GM21515 (cell line): ENCODE results near the gene MLIP.

ENCODE experiments used
- ATAC-seq: cut with Tn5 transposase; IDR thresholded peaks from one replicate; pipeline ENCODE4 v1.9.1; 2021; ENCODE audit not compliant: unreplicated experiment

MLIP gene

DNA sequence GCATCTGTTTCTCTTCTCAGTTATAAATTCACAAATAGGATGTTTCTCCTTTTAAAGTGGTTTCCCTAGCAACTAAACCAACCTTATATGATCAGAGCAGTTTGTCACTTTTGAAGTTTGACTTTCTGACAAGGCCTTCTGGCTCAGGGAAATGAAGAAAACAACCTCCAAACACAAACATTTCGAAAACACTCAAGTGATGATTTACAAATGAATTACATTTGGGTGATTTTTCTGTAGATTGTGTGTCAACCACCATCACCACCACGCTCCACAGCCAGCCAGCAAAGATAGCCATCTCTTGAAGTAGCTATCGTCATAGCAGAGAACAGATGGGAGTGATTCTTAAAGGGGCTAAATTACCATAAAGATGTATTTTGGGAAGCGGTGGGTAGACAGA is 16.5 kb upstream of the MLIP start:
- ATAC-seq = no peak

DNA sequence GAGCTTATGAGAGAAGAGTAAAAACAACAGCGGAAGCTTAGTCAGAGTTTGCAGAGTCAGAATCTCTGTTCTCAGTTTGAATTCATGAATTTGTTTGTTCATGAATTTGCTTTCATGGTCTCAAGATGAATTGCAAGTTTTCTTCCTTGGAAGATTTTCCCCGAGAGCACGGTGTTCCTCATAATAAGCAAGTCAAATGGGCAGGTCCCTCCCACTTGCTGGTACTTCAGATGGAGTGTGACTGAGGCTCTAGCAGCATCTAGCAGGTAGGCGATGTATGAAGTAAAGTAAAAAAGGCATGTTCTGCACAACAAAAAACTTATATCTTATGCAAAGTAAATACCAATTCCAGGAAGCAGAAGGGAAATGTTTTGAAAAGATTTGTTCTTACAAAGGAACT is 15.5 kb upstream of the MLIP start:
- no peak for ATAC-seq

DNA sequence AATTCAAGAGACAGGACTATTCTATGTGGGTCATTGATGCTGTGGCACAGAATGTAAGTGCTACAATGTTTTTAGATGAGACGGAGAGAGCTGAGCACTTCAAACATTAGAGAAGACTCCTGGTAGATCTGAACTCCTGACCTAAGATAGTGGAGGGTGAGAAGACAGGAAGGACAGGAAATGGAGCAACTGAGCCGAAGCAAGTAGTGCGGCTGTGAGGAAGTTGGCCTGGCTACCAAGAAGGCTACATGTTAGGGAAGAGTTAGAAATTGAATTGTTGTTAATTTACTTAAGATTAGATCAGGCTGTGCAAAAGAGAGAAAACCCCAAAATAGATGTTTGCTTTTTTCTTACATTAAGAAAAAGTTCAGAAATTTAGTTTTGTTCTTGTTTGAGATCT is 14.4 kb upstream of the MLIP start:
- no peak for ATAC-seq

DNA sequence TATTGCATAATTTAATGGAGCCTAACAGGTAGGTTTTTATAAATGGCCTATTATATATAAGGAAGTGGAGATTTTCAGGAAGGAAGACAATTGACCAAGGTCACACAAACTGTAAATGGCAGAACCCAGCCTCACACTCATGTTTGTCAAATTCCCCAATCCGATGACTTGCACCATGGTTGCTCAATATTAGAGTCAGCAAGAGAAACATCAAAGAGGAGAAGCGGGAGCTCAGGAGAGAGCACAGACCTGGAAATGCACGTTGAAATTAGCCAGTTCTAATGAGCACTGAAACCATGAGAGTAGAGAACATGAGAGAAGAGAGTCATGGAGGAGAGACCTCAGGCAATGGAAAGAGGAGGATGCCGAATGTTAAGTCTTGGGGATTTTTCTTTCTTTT is 13.5 kb upstream of the MLIP start:
- ATAC-seq = no peak

DNA sequence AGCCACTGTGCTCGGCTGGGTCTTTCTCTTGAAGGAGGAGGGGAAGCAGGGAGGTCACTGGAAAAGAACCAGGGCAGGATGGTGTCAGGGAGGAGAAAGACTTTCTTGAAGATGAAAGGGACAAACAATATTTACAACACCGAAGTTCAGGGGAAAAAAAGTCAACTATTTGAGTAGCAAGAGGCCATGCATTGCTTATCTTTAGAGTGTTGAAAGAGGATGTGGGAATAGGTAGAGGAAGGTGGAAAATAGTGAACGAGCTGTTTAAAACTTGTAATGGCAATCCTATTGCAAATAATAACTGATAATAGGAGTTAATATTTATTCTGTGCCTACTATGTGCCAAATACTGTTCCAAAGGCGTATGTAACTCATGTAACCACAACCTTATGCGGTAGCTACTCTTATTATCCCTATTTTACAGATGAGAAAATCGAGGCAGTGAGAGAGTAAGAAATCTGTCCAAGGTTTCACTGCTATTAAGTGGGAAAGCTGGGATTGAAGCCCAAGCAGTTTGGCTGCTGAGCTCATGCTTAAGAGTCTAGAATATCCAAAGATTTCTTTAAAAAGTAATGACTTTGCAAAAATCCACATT is 12.7 kb upstream of the MLIP start:
- ATAC-seq = no peak

DNA sequence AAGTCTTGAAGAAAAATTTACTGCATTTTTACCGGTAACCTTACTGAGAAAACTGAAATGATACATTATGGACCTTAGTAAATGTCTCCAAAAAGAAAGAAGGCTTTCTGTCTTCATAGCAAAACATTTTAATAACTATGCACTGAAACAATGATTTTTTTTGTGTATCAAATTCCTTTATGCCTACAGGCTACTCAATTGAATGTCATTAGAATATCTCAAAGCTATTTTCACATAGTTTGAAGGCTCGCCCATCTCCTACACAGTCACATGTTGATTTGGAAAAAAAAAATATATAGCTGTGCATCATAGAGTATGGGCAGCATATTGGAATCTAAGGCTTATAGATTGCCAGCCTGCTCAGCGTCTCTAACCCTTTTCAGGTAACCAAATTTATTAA is 12.0 kb upstream of the MLIP start:
- ATAC-seq = no peak

DNA sequence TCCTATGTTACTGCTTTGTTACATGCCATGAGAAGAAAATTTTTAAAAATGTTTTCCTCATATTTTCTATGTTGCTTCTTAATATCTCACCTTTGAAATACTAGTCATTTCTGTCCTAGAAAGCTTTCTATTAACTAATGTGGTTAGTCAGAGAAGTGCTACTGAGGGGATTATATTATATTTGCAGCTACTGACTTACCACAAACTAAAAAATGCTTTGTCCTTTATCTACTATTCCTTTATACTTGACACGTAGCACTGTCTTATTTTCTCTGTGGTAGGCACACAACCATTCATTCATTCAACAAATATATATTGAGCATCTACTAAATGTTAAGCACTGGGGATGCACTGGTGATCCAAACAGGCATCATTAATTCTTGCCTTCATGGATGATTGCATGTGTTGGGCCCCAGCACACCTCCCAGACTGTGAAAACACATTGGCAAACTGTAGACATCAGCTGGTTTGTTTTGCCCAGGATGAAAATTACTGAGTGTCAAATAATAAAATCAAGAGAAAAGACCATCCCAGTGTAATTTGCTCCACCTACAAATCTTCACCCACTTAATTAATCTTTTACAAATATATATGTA is 10.7 kb upstream of the MLIP start:
- ATAC-seq = no peak

DNA sequence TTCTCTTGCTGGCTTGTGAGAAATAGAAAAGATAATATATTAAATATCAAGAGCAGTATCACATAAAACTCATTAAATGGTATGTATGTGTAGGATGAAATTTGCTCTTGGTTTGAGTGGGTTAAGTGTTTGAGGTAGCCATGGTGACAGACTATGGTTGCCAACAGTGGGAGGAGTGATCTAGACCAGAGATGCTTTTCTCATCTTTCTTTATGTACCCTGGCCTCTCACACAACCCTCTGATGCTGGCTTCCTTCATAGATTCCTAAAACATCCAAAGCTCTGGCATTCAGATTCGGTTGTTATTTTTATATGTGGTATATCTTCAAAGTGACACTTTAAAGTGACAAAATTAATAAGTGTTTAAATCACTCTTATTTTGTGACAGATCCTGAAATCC is 9.0 kb upstream of the MLIP start:
- no peak for ATAC-seq

DNA sequence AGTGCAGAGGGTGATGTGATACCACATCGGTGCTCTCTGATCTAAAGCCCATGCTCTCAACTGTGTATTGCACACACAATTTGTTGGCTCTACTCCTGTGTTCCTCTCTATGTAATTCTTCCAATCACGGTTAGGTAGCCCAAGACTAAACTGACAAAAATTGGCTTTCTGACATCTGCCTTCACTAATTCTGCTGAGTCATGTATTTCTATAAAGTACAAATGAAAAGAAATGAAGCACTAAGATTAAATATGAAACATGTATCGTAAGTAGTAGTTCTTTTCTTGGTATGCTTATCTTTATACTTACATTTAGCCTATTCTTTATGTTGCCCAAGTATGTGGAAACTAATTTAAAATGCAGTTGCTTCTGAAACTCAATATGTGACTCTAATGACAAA is 7.7 kb upstream of the MLIP start:
- no peak for ATAC-seq

DNA sequence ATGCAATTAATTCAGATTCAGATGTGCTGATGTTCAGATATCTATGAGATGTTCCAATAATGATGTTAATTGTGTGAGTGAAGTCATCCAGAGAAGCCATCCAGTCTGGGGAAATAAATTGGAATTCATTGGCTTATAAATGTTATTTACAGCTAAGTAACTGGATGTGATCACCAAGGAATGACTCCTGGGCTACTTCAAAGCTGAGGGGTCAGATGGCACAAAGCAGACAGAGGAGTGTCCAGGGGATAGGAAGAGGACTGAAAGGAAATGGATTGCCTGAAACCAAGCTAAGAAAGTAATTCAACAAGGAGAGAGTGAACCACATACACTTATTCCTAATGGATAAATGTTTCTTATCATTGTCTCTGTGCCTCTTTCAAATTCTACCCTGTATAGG is 4.5 kb upstream of the MLIP start:
- no peak for ATAC-seq

DNA sequence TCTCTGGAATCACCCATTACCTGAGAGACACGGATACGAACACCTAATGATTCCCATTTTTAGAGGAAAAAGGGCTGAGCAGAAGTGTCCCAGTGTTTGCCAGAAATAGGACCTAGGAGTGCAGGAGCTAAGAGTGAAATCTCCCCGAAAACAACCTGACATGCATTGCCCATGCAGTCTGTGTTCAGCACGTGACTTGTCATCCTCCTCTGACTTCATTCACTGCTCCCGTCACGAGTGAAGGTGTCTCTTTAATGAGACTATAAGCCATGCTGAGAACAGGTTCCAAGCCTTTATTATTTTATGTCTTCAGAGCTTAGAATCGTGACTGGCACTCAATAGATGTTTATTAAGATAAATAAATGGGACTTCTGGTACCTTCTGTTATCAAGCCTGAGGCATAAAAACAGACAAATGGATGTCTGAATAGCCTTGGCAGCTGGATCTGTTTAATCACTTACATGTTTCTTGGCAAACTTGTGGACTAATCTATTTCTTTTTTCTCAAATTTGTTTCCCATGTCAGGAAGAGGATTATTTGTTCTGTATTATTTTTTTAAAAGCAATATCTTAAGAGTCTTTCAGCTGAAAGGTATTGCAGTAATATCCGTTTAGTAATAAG is 3.7 kb upstream of the MLIP start:
- no peak for ATAC-seq

DNA sequence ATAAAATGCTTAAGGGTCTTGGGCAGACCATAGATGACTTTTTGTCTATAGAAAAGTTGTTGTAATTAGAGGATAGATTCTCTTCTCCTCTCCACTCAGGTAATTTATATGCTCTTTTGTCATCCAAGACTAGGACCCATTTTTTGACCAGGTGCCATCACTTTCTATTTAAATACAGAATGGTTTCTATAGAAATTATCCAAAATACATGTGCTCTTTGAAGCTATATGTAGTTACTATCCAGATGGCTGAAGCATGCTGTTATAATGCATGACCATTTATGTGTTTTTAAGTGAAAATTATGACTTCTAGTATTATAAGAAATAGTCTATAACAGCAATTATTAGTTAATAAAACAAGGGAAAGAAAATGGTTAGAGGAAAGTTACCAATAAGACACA is 3.0 kb upstream of the MLIP start:
- ATAC-seq = no peak

DNA sequence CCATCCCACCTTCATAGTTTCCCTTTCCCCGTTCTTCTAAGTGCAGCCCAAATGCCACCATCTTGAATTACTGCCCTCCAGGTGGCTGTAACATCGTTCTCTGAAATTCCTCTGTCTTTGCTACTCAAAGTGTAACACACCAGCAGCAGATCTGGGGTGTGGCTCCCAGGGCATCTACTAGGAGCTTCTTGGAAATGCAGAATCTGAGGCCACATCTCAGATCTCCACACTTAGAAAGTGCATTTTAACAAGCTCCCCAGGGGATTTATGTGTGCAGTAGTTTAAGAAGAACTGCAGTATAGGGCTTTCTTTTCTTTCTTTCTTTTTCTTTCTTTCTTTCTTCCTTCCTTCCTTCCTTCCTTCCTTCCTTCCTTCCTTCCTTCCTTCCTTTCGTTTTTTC is 1.7 kb upstream of the MLIP start:
- no peak for ATAC-seq

DNA sequence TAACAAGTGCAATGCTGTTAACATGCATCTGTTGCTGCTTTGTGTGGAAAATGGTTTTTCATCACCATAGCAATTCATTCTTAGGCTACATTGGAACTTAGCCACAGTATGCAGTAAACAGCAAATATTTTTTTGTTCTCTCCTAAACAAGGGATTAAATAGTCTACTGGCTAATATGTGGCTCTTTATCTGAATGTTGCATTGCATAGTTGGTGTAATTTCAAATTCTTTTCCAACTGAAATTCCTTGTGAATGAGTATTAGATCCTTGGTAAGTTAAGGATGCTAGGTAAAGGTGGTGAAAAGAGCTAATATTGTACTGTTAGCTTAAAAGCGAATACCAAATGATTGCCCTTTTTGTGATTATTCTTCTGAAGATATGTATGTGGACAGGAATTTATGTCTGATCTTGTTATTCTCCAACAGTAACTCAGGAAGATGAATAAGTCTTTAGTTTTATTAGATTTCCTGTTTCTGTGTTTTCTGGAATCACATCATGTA is 958 bp downstream of the MLIP start:
- ATAC-seq = no peak

DNA sequence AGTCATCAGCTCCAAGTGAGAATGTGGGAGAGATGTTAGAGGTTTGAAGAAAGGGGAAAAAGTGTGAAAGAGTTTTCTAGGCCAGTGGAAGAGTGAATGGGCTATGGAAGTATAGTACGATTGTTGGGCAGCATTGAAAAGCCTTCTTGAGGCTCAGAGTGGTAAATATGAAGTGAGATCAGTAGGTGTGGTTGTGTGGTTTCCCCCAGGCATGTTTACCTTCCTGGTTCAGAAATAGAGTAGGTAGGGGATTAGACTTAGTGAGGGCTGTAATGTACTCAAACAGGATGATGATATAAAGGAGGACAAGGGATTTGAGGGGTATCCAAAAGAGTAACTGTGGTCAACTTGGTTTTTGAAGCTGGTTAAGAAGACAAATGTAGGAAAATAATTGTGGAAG is 3.7 kb downstream of the MLIP start:
- ATAC-seq = no peak

DNA sequence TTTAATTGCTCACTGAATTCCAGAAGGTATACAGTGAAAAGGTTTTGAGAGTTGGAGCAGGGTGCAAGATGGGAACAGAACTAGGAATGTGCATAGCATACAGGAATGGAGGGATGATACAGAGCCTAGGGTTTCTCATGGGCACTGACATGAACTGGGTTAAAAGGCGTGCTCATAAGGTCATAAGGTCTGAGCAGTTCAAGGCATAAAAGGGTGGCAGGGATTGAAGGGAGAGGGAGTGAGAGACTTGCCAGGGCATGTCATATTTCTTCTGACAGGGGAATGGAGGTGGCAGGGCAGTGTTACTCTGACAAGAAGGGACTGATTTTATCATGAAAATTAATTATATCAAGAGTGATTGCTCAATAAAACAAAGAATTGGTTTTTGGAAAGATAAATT is 4.7 kb downstream of the MLIP start:
- no peak for ATAC-seq

DNA sequence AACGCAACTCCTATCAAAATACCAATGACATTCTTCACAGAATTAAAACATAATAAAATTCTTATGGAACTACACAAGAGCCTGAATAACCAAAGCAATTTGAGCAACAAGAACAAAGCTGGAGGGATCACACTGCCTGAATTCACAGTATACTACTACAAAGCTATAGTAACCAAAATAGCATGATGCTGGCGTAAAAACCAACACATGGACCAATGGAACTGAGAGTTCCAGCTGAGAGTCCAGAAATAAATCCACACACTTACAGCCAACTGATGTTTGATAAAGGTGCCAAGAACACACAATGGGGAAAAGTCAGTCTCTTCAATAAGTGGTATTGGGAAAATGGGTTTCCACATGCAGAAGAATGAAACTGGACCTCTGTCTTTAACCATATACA is 6.9 kb downstream of the MLIP start:
- no peak for ATAC-seq

DNA sequence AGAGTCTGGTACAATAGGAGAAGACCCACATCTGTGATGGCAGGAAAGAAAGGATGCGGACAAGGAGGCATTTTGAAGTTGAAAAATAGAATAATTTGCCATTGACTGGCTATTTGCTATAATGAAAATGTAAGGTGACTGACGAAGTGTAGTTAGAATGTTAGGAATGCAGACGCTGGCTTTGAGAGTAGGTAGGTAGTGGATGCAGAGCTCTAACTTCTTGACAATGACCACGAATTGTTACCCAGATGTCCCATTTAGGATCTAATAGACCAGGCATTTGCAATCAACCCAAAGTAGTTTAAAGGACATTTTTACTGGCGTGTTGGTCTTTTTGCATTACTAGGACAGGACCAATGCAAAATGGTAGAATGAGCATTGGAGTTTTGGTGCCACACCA is 14.2 kb downstream of the MLIP start:
- no peak for ATAC-seq

DNA sequence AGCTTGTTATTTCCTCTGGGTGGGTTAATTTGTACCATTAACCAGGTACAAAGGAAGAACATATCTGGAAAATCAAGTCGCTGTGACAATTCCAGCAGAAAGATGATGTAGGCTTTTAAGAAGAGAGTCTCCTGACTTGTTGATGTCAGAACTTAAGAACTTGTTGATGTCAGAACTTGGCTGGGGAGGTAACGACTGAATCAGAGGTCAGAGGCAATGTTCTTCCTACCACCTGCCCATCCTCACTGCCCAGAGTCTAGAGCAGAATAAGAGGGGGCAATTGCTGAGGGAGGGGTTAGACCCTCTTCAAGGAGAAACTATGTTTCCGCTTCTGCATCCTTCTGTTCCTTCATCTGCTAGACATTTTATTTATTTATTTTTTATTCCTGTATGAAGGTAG is 18.9 kb downstream of the MLIP start:
- no peak for ATAC-seq

DNA sequence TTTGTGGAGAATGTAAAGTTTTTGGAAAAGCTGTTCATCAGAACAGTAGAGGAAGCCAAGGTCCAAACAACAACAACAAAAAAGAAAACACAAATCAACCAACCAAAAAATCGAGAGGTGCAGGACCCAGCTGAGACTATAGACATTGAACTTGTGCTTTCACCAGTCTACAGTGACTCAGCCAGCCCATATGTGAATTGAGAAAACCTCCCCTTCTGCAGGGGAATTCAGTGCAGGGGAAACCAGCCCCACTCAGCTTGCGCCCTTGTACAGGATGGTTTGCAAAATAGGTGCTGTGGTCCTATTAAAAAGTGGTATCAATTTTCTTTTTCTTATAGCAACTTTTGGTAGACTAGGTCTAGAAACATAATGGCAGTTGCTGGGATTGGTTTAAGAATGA is 21.3 kb downstream of the MLIP start:
- no peak for ATAC-seq

DNA sequence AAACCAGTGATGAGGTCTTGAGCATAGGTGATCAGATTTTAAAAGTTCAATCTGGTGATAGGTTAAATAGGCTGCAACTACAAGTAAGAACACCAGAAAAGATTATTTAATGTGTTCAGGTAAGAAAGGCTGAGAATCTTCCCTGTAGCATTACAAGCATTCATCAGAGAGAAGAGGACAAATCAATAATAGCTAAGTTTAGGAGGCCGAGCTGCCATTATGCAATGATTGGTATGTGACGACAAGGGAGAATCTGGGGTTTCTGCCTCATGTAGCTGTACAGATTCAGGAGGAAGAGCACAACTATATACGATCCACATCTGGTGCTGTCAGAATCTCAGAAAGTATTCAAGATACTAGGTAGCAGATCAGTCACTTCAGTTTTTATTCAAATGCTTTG is 21.9 kb downstream of the MLIP start:
- no peak for ATAC-seq

DNA sequence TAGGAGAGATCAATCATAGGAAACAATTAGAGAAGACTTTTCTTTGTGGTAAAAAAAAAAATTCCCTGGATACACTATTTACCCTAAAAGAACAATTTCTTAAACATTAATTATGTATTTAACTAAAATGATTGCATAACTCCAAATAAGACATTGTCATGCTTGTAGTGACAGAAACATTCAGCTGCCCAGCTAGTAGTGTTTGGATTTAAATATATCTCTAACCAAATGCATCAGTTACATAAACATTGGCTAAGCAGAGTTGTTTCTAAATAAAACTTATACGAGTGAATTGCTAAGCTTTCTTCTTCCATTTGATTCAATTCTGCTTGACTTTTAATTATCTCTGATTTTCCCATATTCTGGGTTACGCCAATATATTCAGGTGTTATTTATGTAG is 23.7 kb downstream of the MLIP start:
- ATAC-seq = no peak
